ENCODE data around the gene GRIK3.
"Not testable (repeated sequence)": the region's sequence is repeated elsewhere in the genome, so short reads cannot be mapped to it uniquely, and the experiment has no call there.

The GRIK3 gene

GRCh38 chr1:36771240-36771639 lies 263.1 kb downstream of the GRIK3 start:
- DNase-seq (ENCODE audit: low read depth in 2 of 2, low spot score in 1 of 2): no peak

GRCh38 chr1:36769886-36770830 lies 264.2 kb downstream of the GRIK3 start:
- no peak for DNase-seq (ENCODE audit: low read depth in 2 of 2, low spot score in 1 of 2)

- no peak for DNase-seq (ENCODE audit: low read depth in 2 of 2, low spot score in 1 of 2)
Observed at GRCh38 chr1:36768486-36769178, 265.7 kb downstream of the GRIK3 start.

GRCh38 chr1:36767429-36767828 lies 266.9 kb downstream of the GRIK3 start:
- not testable (repeated sequence) for DNase-seq (ENCODE audit: low read depth in 2 of 2, low spot score in 1 of 2)

GRCh38 chr1:36766481-36766880 lies 267.8 kb downstream of the GRIK3 start:
- no peak for DNase-seq (ENCODE audit: low read depth in 2 of 2, low spot score in 1 of 2)

GRCh38 chr1:36765785-36766300 lies 268.5 kb downstream of the GRIK3 start:
- no peak for DNase-seq (ENCODE audit: low read depth in 2 of 2, low spot score in 1 of 2)

- no peak for DNase-seq (ENCODE audit: low read depth in 2 of 2, low spot score in 1 of 2)
Observed at GRCh38 chr1:36764798-36765197, 269.5 kb downstream of the GRIK3 start.

GRCh38 chr1:36763771-36764170 lies 270.5 kb downstream of the GRIK3 start:
- DNase-seq (ENCODE audit: low read depth in 2 of 2, low spot score in 1 of 2): no peak

- no peak for DNase-seq (ENCODE audit: low read depth in 2 of 2, low spot score in 1 of 2)
Observed at GRCh38 chr1:36762174-36762573, 272.1 kb downstream of the GRIK3 start.

GRCh38 chr1:36761113-36761512 lies 273.2 kb downstream of the GRIK3 start:
- no peak for DNase-seq (ENCODE audit: low read depth in 2 of 2, low spot score in 1 of 2)

GRCh38 chr1:36760081-36760480 lies 274.2 kb downstream of the GRIK3 start:
- DNase-seq (ENCODE audit: low read depth in 2 of 2, low spot score in 1 of 2): no peak

- no peak for DNase-seq (ENCODE audit: low read depth in 2 of 2, low spot score in 1 of 2)
Observed at GRCh38 chr1:36759355-36759754, 275.0 kb downstream of the GRIK3 start.

- DNase-seq (ENCODE audit: low read depth in 2 of 2, low spot score in 1 of 2): no peak
Observed at GRCh38 chr1:36755303-36756230, 278.7 kb downstream of the GRIK3 start.

- no peak for DNase-seq (ENCODE audit: low read depth in 2 of 2, low spot score in 1 of 2)
Observed at GRCh38 chr1:36754366-36754765, 279.9 kb downstream of the GRIK3 start.

GRCh38 chr1:36753451-36753850 lies 280.9 kb downstream of the GRIK3 start:
- DNase-seq (ENCODE audit: low read depth in 2 of 2, low spot score in 1 of 2): no peak

- no peak for DNase-seq (ENCODE audit: low read depth in 2 of 2, low spot score in 1 of 2)
Observed at GRCh38 chr1:36752891-36753361, 281.4 kb downstream of the GRIK3 start.

GRCh38 chr1:36752431-36752830 lies 281.9 kb downstream of the GRIK3 start:
- no peak for DNase-seq (ENCODE audit: low read depth in 2 of 2, low spot score in 1 of 2)

GRCh38 chr1:36751525-36751924 lies 282.8 kb downstream of the GRIK3 start:
- DNase-seq (ENCODE audit: low read depth in 2 of 2, low spot score in 1 of 2): no peak

- no peak for DNase-seq (ENCODE audit: low read depth in 2 of 2, low spot score in 1 of 2)
Observed at GRCh38 chr1:36748466-36748865, 285.8 kb downstream of the GRIK3 start.
